Measurements from ENCODE around the gene MLLT1.

- TF ChIP-seq POLR2A (IDR thresholded peaks at IDR 0.05) (no peak), CTCF (IDR thresholded peaks at IDR 0.05) (no peak), EP300 (IDR thresholded peaks at IDR 0.05) (no peak)
These were observed 65.8 kb downstream of the MLLT1 start for GRCh38 chr19:6213696-6214641.

All from ovary (tissue), 3 donors.